ENCODE measurements around the gene PARD3.

GRCh38 chr10:34794835-34795234 lies 20.3 kb downstream of the PARD3 start:
- TF ChIP-seq POLR2AphosphoS5 (IDR thresholded peaks at IDR 0.05; ENCODE audit: low read depth, low read length) (no peak), CTCF (IDR thresholded peaks at IDR 0.05 in 2 of 3, conservative IDR thresholded peaks at IDR 0.05 in 1 of 3; ENCODE audit: borderline replicate concordance in 1 of 3, insufficient read depth in 1 of 3, low read depth in 2 of 3, low read length in 2 of 3) (no peak), RAD21 (IDR thresholded peaks at IDR 0.05; ENCODE audit: low read depth) (no peak), EGR1 (IDR thresholded peaks at IDR 0.05; ENCODE audit: low read depth) (no peak), POLR2A (IDR thresholded peaks at IDR 0.05; ENCODE audit: borderline replicate concordance, extremely low read depth, insufficient read depth, insufficient read length) (no peak), CEBPB (IDR thresholded peaks at IDR 0.05; ENCODE audit: low read depth) (no peak), ATF3 (IDR thresholded peaks at IDR 0.05) (no peak), EZH2 (IDR thresholded peaks at IDR 0.05) (no peak), ZNF274 (IDR thresholded peaks at IDR 0.05; ENCODE audit: low read depth, low read length) (no peak), EZH2phosphoT487 (IDR thresholded peaks at IDR 0.05; ENCODE audit: borderline replicate concordance) (no peak), ZFX (IDR thresholded peaks at IDR 0.05) (no peak)
- TF ChIP-seq, protein P1, sequence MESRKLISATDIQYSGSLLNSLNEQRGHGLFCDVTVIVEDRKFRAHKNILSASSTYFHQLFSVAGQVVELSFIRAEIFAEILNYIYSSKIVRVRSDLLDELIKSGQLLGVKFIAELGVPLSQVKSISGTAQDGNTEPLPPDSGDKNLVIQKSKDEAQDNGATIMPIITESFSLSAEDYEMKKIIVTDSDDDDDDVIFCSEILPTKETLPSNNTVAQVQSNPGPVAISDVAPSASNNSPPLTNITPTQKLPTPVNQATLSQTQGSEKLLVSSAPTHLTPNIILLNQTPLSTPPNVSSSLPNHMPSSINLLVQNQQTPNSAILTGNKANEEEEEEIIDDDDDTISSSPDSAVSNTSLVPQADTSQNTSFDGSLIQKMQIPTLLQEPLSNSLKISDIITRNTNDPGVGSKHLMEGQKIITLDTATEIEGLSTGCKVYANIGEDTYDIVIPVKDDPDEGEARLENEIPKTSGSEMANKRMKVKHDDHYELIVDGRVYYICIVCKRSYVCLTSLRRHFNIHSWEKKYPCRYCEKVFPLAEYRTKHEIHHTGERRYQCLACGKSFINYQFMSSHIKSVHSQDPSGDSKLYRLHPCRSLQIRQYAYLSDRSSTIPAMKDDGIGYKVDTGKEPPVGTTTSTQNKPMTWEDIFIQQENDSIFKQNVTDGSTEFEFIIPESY (IDR thresholded peaks at IDR 0.05; ENCODE audit: extremely low read depth, insufficient replicate concordance, low read length): no peak
- TF ChIP-seq, protein P2, sequence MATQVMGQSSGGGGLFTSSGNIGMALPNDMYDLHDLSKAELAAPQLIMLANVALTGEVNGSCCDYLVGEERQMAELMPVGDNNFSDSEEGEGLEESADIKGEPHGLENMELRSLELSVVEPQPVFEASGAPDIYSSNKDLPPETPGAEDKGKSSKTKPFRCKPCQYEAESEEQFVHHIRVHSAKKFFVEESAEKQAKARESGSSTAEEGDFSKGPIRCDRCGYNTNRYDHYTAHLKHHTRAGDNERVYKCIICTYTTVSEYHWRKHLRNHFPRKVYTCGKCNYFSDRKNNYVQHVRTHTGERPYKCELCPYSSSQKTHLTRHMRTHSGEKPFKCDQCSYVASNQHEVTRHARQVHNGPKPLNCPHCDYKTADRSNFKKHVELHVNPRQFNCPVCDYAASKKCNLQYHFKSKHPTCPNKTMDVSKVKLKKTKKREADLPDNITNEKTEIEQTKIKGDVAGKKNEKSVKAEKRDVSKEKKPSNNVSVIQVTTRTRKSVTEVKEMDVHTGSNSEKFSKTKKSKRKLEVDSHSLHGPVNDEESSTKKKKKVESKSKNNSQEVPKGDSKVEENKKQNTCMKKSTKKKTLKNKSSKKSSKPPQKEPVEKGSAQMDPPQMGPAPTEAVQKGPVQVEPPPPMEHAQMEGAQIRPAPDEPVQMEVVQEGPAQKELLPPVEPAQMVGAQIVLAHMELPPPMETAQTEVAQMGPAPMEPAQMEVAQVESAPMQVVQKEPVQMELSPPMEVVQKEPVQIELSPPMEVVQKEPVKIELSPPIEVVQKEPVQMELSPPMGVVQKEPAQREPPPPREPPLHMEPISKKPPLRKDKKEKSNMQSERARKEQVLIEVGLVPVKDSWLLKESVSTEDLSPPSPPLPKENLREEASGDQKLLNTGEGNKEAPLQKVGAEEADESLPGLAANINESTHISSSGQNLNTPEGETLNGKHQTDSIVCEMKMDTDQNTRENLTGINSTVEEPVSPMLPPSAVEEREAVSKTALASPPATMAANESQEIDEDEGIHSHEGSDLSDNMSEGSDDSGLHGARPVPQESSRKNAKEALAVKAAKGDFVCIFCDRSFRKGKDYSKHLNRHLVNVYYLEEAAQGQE (IDR thresholded peaks at IDR 0.05; ENCODE audit: low read depth): no peak
- TF ChIP-seq, protein P3, sequence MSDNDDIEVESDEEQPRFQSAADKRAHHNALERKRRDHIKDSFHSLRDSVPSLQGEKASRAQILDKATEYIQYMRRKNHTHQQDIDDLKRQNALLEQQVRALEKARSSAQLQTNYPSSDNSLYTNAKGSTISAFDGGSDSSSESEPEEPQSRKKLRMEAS (IDR thresholded peaks at IDR 0.05): no peak

Data from HCT116 (cell line).